Measurements from ENCODE around the gene FNDC11.
"Not testable (repeated sequence)": the region's sequence is repeated elsewhere in the genome, so short reads cannot be mapped to it uniquely, and the experiment has no call there.

The FNDC11 gene

GRCh38 chr20:63566395-63567135 lies 12.6 kb downstream of the FNDC11 start:
- DNase-seq (ENCODE audit: low read depth in 2 of 2): no peak

DNA sequence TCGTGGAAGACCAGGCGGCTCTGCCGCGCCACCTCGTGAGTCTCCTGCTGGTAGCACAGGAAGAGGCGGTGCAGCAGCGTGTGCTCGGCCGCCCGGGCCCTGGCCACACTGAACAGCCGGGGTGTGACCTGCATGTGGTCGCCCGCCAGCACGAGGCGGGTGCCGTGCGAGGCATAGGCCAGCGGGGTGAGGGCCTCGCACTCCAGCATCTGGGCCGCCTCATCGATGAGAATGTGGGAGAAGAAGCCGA lies 13.1 kb downstream of the FNDC11 start:
- DNase-seq (ENCODE audit: low read depth in 2 of 2): no peak

DNA sequence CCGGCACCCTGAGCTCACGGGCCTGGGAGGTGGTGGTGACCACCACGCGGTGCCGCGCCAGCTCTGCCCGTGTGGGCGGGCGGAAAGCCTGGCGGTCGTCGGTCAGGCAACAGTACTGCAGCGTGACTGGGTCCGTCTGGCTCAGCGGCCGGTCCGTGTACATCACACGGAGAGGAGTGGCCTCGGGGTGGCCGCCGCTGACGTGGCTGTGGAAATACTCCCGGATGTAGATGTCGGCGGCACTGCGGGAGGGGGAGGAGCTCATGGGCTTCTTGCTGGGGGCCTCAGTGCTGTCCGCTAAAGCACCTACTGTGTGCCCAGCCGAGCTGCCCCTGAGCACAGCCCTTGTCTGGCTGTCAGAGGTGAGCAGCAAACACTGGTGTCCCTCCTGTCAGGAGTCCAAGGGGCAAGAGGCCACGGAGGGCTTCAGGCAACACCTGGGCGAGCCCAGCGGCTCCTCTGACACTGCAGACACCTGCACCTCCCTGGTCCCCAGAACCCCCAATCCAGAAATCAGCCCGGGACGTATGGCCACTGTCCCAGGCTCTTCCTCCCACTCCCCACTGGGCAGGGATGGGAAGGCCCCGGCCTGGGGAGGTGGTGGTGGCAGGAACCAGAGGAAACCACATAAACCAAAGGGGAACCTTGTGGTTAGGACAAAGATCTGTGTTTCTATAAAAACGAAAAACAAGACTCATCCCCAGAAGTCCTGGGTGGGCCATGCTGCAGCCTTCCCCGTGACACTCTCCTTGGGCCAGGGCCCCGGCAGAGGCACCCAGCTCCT lies 13.6 kb downstream of the FNDC11 start:
- DNase-seq (ENCODE audit: low read depth in 2 of 2): no peak

GRCh38 chr20:63568170-63568981 lies 14.4 kb downstream of the FNDC11 start:
- DNase-seq (ENCODE audit: low read depth in 2 of 2): no peak

DNA sequence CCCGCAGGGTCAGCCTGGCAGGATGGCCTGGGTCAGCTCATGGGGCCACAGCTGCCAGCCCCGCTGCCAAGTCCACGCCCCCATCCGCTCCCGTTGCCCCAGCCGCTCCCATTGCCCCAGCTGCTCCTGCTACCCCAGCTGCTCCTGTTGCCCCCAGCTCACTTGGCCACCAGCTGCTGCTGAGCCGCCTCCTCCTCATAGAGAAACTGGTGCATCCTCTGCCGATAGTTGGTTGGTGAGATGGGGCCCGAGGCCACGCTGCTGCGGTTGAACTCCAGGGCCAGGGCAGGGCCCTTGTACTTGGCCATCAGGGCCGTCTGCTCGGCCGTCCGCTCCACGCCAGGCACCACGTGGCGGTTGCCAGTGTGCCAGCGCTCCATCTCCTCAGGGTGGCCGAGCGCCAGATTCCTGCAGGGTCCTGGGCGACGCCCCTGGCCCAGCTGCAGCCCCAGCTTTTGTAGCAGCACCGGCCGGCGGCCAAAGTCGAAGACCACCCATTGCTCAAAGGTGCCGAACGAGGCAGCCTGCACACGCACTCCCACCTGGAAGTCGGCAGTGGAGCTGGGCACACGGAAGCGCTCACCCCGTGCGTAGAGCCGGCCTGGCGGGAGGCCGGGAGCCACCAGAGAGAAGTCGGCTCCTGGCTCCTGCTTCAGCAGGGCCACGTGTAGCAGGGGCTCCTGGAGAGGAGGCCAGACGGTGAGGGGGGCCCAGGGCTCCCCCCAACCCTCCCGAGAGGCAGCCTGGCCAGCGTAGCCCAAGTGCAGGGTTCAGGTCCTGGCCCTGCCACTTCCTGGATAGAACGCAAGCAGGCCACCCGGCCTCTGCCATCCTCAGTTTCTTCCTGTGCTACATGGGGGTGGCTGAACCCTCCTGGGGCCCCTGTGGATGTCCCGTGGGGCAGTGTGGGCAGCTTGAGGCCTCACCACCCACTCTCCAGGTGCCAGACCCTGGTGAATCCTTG lies 15.3 kb downstream of the FNDC11 start:
- DNase-seq (ENCODE audit: low read depth in 2 of 2): no peak

DNA sequence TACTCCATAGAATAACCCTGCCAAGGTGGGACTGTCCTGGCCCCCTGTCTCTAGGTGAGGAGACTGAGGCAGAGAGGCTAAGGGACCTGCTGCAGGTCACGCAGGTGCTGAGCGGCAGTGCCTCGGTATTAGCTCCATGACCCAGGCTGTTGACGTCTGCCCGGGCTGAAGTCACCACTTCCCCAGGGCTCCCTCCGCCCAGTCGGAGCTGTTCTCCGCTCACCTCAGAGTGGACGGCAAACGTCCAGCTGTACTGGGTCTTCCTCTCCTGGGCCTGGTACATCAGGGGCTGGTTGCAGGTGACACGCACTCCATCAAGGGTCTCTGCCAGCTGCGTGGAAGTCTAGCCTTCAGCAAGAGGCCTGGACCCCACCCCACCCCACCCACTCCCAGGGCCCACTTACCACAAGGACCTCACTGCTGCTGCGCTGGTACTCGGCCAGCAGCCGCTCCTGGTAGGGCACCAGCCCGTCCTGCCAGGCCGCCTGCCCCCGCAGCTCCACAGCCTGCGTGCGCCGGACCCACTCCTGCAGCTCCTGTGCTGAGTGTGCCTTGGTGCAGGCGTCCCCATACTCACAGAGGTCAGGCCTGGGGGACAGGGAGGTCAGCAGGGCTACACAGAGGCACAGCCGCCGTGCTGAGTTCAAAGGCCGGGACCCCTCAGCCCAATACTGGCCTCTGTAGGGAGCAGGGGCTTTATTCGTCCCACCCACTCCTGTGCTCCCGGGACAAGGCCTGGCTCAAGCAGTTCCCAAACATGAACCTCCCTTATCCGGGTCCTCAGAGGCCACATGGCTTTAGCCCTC lies 16.5 kb downstream of the FNDC11 start:
- DNase-seq (ENCODE audit: low read depth in 2 of 2): no peak

GRCh38 chr20:63571087-63571478 lies 17.1 kb downstream of the FNDC11 start:
- not testable (repeated sequence) for DNase-seq (ENCODE audit: low read depth in 2 of 2)

GRCh38 chr20:63572071-63572787 lies 18.3 kb downstream of the FNDC11 start:
- no peak for DNase-seq (ENCODE audit: low read depth in 2 of 2)

DNA sequence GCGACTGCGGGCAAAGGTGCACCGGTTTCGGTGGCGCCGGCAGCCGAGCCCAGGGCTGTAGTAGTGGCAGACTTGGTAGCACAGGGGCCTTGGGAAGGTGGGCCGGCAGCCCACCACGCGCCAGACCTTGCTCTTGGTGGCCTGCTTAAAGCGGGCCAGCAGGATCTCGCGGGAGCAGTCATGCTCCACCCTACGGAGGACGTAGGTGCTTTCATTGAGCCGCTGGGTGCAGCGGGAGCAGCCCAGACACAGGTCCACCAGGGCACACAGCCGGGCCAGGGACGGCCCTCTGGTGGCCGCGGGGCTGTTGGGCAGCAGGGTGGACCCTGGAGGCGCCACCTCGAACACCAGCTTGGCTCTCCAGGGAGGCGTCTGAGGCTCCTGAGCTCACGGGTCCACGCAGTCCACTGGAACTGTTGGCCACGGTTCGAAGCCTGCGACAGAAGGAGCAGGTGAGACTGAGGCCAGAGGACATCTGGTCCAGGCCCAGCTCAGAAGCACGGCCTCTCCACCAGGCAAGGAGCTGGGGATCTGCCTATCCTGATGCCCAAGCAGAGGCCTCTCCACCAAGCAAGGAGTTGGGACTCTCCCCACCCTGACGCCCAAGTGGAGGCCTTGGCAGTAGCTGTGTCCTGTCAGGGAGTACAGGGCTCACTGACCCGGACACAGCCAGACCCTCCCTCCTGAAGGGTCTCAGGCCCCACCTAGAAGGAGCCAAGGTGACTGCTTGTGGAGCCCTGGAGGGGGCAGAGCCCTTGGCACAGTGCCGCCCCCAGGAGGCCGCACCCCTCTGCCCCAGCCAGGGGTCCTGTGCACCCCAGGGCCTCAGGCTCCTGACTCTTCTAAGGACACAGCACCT lies 19.1 kb downstream of the FNDC11 start:
- DNase-seq (ENCODE audit: low read depth in 2 of 2): no peak

DNA sequence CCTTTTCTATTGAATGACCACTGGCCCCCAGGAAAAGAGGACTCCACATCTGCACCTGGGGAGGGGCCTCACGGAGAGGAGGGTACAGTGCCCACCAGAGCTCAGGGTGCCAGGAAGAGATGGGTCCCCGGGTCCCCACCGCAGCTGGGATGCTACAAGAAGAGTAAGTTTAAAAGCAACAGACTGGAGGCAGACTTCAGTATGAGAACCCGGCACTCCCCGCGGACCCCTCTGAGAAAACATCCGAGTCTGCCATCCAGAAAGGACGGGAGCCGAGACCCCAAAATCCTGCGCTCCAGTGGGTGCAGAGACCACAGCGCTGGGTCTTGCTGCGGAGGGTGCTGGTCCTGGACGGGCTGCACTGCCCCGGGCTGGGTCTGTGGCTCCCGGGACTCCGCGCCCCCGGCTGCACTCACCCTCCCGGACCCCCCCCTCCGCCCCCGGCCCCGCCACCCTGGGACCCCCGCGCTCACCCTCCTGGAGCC lies 19.7 kb downstream of the FNDC11 start:
- DNase-seq (ENCODE audit: low read depth in 2 of 2): no peak

DNA sequence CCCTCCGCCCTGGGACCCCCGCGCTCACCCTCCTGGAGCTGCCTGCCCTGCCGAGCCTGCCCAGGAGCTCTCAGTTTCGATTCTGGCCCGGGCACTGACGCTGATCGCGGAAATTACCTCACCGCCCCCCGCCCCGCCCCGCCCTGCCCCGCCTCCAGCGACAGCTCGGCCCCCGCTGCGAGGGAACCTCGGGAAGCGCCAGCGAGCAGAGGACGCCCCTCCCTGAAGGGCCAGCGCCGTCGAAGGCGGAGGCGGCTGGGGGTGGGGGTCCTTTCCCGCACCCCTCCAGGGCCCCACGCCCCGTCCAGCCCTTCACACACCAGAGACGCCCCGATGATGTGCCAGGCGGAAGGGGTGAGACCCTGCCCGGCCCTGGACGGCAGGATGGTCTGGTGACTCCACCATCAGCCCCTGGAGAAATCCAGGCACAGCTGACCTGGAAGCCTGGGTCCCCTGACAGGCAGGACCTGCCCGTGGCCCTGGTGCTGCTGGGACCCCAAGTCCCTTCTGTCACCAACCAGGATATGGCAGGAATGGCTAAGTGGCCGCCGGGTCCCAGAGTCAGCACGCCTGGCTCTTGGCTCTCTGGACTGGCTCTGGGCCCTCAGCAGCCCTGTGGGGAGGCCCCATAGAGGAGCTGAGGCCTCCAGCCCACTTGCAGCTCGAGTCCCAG lies 20.3 kb downstream of the FNDC11 start, which contains the start of gene HELZ2:
TSS of gene HELZ2 (minus strand) at position 84 of the 673 bp plus-strand sequence. CDS start 1,854 bp downstream, outside the sequence.
- no peak for DNase-seq (ENCODE audit: low read depth in 2 of 2)

GRCh38 chr20:63574829-63575743 lies 21.1 kb downstream of the FNDC11 start:
- no peak for DNase-seq (ENCODE audit: low read depth in 2 of 2)

DNA sequence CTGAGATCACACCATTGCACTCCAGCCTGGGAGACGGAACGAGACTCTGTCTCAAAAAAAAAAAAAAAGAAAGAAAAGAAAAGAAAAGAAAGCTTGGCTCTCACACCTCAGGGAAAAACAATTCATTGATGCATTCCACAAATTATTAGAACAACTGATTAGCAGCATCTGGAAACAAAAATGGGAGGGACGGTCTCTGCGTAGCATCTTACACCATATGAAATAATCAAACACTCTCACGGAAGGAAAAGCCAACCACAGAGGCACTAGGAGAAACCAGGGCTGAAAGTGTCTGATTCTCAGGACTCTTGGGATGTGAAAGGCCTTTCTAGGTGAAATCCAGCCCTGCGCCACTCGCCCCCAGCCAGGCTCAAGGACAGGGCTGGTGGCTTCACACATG lies 22.4 kb downstream of the FNDC11 start:
- no peak for DNase-seq (ENCODE audit: low read depth in 2 of 2)

DNA sequence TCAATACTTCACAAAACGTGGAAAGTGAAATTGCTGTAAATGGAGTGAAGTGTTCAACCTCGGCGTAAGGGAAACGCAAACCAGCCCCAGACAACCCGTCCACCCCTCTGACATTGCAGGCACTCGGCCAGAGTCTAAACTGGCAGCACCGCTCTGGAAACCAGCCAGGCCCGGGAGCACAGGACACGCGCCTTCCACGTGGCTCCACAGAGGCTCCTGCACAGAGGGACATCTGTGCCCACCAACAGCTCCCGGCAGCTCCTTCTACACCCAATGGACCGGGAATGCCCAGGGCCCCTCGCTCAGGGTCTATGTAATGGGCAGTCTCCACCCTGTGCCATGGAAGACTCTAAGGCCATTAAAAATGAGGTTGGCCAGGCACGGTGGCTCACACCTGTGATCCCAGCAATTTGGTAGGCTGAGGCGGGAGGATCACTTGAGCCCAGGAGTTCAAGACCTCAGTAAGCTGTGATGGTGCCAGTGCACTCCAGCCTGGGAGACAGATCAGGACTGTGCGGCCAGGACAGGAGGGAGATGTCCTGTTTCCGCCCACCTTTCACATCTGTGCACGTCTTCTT lies 23.4 kb downstream of the FNDC11 start:
- no peak for DNase-seq (ENCODE audit: low read depth in 2 of 2)

- no peak for DNase-seq (ENCODE audit: low read depth in 2 of 2)
Measured at GRCh38 chr20:63578224-63579016, 24.5 kb downstream of the FNDC11 start.
